Keratinocyte (primary cell): Measurements from ENCODE around the gene FKBP11.

ENCODE experiments used
- CTCF ChIP-seq, 3 experiments: IDR thresholded peaks in 1 of 3; conservative IDR thresholded peaks in 1 of 3; optimal IDR thresholded peaks in 1 of 3; 2 replicates in 2 of 3; 3 replicates in 1 of 3; pipeline versions ENCODE3 to v1.5.1; 2011; ENCODE audit warnings: low read length in 3 of 3, mild to moderate bottlenecking in 3 of 3, moderate library complexity in 2 of 3, control low read depth in 1 of 3, inconsistent platforms in 1 of 3; ENCODE audit not compliant: insufficient read depth in 2 of 3; ENCODE audit errors: extremely low read depth in 1 of 3
- EZH2 ChIP-seq: IDR thresholded peaks from one replicate; pipeline ENCODE4 v1.6.1; 2012; ENCODE audit warnings: inconsistent platforms, mild to moderate bottlenecking, low read length, moderate library complexity

DNA sequence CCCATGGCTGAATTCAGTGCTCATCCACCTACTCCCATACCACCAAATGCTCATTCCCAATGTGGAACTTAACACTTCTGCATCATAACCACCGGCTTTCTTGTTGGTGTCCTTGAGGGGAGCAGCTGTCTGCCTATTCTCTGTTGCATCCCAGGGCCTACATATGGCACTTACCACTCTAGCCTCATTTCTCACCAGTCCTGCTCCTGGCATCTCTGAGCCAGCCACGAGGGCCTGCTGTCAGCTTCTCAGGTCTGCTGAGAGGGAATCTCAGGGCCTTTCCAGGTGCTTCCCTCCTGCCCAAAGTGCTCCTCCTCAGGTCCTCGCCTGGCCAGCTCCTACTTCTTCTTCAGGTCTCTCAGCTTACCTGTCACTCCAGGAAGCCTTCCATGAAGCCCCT, 35.6 kb downstream of the FKBP11 start:
- TF ChIP-seq CTCF (optimal IDR thresholded peaks at IDR 0.05 in 1 of 3, IDR thresholded peaks at IDR 0.05 in 1 of 3, conservative IDR thresholded peaks at IDR 0.05 in 1 of 3; ENCODE audit: extremely low read depth in 1 of 3, insufficient read depth in 2 of 3, low read length in 3 of 3) (no peak), EZH2 (no peak)
